Measurements from ENCODE around the gene PC.
A peak's percentile ranks its signal among the peaks of the same experiment; 100 is the strongest.
"Not testable (repeated sequence)": the region's sequence is repeated elsewhere in the genome, so short reads cannot be mapped to it uniquely, and the experiment has no call there.

PC gene

GRCh38 chr11:66978229-66978628 lies 20.0 kb upstream of the PC start:
- DNase-seq = no peak

GRCh38 chr11:66976925-66977324 lies 18.7 kb upstream of the PC start:
- no peak for DNase-seq

- DNase-seq = no peak
Observed at GRCh38 chr11:66976028-66976467, 17.9 kb upstream of the PC start.

- DNase-seq = no peak
Observed at GRCh38 chr11:66975405-66976027, 17.3 kb upstream of the PC start.

GRCh38 chr11:66974724-66975404 lies 16.7 kb upstream of the PC start, which contains the start of gene C11orf86:
Gene C11orf86, plus strand, starts transcription at chr11:66975304. Its CDS starts 59 bp downstream, at chr11:66975363.
- no peak for DNase-seq

GRCh38 chr11:66973956-66974580 lies 15.9 kb upstream of the PC start:
- no peak for DNase-seq

GRCh38 chr11:66971488-66971887 lies 13.3 kb upstream of the PC start:
- DNase-seq = no peak

GRCh38 chr11:66970807-66971442 lies 12.7 kb upstream of the PC start:
- peak; percentile 95 to 97 for DNase-seq

GRCh38 chr11:66970371-66970806 lies 12.2 kb upstream of the PC start:
- DNase-seq = no peak

GRCh38 chr11:66969584-66970225 lies 11.5 kb upstream of the PC start:
- no peak for DNase-seq

- DNase-seq = peak; percentile 31 to 45
Observed at GRCh38 chr11:66967670-66968425, 9.7 kb upstream of the PC start.

GRCh38 chr11:66966351-66966750 lies 8.2 kb upstream of the PC start:
- no peak for DNase-seq

GRCh38 chr11:66964495-66964894 lies 6.3 kb upstream of the PC start:
- DNase-seq = no peak

GRCh38 chr11:66962801-66963200 lies 4.6 kb upstream of the PC start:
- DNase-seq = no peak

- DNase-seq = no peak
Observed at GRCh38 chr11:66962247-66962646, 4.1 kb upstream of the PC start.

- DNase-seq = not testable (repeated sequence)
Observed at GRCh38 chr11:66961691-66962213, 3.6 kb upstream of the PC start.

- DNase-seq = no peak
Observed at GRCh38 chr11:66958956-66959274, 732 bp upstream of the PC start.

GRCh38 chr11:66957971-66958231 lies 282 bp downstream of the PC start:
- no peak for DNase-seq

- no peak for DNase-seq
Observed at GRCh38 chr11:66956689-66957290, 1.4 kb downstream of the PC start.

GRCh38 chr11:66953081-66953833 lies 4.9 kb downstream of the PC start:
- DNase-seq = no peak

GRCh38 chr11:66951927-66952337 lies 6.3 kb downstream of the PC start:
- no peak for DNase-seq

All from SW 1271 (cell line).